ENCODE data around the gene GNPNAT1. TPM values are rescaled to one million over a fixed set of nuclear protein-coding genes. Genes with fewer than 3 reads are reported as not detected.

The GNPNAT1 gene
- 67.9 and 68.7 TPM in 2 replicates for total RNA-seq (2014; rRNA removed; shearing (Covaris generic))
- polyA plus RNA-seq (2016; fragmentation: Nextera tagmentation; extraction: Ambion mirVana) = 42.1 and 44.4 TPM in 2 replicates
- long read RNA-seq, transcript GNPNAT1-201 (6 exons, 3,860 nt) = major isoform, 33 of 41 reads
- long read RNA-seq, partial matches to known transcripts = 2 of 41 reads
- long read RNA-seq, other reads (novel, unspliced or antisense) = 5 of 41 reads

GRCh38 chr14:52791223-52792096 is at the start of gene GNPNAT1:
Gene GNPNAT1 (minus strand): TSS chr14:52791607. CDS start chr14:52784650, 6,957 bp downstream.
- peaks cover 19% of the 10 kb centered on the region for H3K4me1 ChIP-seq (ENCODE audit: insufficient read depth)
- peak within 1 kb of the TSS; percentile 80 for H3K4me2 ChIP-seq
- H3K27me3 Mint-ChIP-seq (ENCODE audit: insufficient read depth, low read depth, poor library complexity) = peaks cover 3% of the 10 kb centered on the region
- H4K20me1 ChIP-seq (replicated peaks; ENCODE audit: insufficient read depth) = peaks cover 6% of the 10 kb centered on the region; the same call in 1 of the 2 replicates
- H3K79me2 ChIP-seq (replicated peaks; ENCODE audit: insufficient read depth) = peaks cover 42% of the 10 kb centered on the region
- TF ChIP-seq EZH2 (IDR thresholded peaks at IDR 0.05; ENCODE audit: low read depth, unreplicated experiment) (no peak), POLR2AphosphoS5 (IDR thresholded peaks at IDR 0.05; ENCODE audit: low read depth) (peak; percentile 97), CREB1 (CRISPR knock-in tag; IDR thresholded peaks at IDR 0.05; ENCODE audit: low read depth) (peak; percentile 35; the same call in 1 of the 2 replicates)
- TF ChIP-seq, protein P1, sequence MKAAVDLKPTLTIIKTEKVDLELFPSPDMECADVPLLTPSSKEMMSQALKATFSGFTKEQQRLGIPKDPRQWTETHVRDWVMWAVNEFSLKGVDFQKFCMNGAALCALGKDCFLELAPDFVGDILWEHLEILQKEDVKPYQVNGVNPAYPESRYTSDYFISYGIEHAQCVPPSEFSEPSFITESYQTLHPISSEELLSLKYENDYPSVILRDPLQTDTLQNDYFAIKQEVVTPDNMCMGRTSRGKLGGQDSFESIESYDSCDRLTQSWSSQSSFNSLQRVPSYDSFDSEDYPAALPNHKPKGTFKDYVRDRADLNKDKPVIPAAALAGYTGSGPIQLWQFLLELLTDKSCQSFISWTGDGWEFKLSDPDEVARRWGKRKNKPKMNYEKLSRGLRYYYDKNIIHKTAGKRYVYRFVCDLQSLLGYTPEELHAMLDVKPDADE (IDR thresholded peaks at IDR 0.05) = 0 out of 2 replicates have a peak, but pooled peaks have one; percentile 15
- TF ChIP-seq, protein P2, sequence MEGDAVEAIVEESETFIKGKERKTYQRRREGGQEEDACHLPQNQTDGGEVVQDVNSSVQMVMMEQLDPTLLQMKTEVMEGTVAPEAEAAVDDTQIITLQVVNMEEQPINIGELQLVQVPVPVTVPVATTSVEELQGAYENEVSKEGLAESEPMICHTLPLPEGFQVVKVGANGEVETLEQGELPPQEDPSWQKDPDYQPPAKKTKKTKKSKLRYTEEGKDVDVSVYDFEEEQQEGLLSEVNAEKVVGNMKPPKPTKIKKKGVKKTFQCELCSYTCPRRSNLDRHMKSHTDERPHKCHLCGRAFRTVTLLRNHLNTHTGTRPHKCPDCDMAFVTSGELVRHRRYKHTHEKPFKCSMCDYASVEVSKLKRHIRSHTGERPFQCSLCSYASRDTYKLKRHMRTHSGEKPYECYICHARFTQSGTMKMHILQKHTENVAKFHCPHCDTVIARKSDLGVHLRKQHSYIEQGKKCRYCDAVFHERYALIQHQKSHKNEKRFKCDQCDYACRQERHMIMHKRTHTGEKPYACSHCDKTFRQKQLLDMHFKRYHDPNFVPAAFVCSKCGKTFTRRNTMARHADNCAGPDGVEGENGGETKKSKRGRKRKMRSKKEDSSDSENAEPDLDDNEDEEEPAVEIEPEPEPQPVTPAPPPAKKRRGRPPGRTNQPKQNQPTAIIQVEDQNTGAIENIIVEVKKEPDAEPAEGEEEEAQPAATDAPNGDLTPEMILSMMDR (conservative IDR thresholded peaks at IDR 0.05; ENCODE audit: low read depth in 2 of 2) = no peak
- DNase-seq (ENCODE audit: low spot score) (peak; percentile 96), ATAC-seq (peak; percentile 92)
- peaks cover 15% of the 10 kb centered on the region for H3K4me1 Mint-ChIP-seq
- peak within 1 kb of the TSS; percentile 83; the same call in 1 of the 2 replicates for H3K27ac ChIP-seq (ENCODE audit: low read depth)
- peak within 1 kb of the TSS; percentile 68 for H3K4me3 ChIP-seq
- peak within 1 kb of the TSS; percentile 84 for H3K4me3 Mint-ChIP-seq
- H2AFZ ChIP-seq = peak within 1 kb of the TSS; percentile 97
- no peaks in the 10 kb centered on the region for H3K36me3 ChIP-seq (ENCODE audit: insufficient read depth)
- no peaks in the 10 kb centered on the region; the same call in 2 of the 3 replicates for H3K9me3 Mint-ChIP-seq
- H3K27me3 ChIP-seq (ENCODE audit: insufficient read depth) = no peaks in the 10 kb centered on the region
- H3K27ac Mint-ChIP-seq = peak within 1 kb of the TSS; percentile 98
- peaks cover 4% of the 10 kb centered on the region; the same call in 2 of the 3 replicates for H3K36me3 Mint-ChIP-seq (ENCODE audit: low read depth)
- H3F3A ChIP-seq (replicated peaks; ENCODE audit: low read depth) = no peaks in the 10 kb centered on the region
- no peaks in the 10 kb centered on the region for H3K9me2 ChIP-seq (ENCODE audit: insufficient read depth)

DNA sequence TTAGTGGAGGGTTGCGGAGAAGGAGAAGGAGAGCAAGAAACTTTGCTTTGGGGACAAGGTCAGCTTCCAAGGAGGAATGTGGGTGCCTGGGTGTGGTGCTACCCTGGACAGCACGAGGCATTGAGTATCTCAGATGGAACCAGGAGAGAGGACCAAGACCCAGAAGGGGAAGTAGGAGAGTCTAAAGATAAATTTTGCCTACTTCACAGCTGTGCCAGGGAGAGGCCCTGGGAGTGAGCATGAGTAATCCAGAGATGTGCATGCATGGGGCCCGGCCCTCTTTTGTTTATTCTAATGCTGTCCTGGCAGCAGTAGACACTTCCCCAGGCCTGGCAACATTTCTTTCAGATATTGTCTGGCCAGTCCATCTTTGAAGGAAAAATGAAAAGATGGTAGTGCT is 49.5 kb upstream of the GNPNAT1 start:
- peaks cover 24% of the 10 kb centered on the region for H3K4me1 Mint-ChIP-seq
- no peaks in the 10 kb centered on the region for H3K9me3 Mint-ChIP-seq
- no peak for TF ChIP-seq EZH2phosphoT487 (IDR thresholded peaks at IDR 0.05; ENCODE audit: unreplicated experiment)
- TF ChIP-seq ZNF114 (CRISPR knock-in tag; IDR thresholded peaks at IDR 0.05) = no peak
- TF ChIP-seq STAT1 (IDR thresholded peaks at IDR 0.05; ENCODE audit: unreplicated experiment) = no peak
- no peak for TF ChIP-seq CREB1 (CRISPR knock-in tag; IDR thresholded peaks at IDR 0.05; ENCODE audit: low read depth)
- no peak for TF ChIP-seq ZNF331 (CRISPR knock-in tag; IDR thresholded peaks at IDR 0.05; ENCODE audit: low read depth)
- no peak for TF ChIP-seq EZH2 (IDR thresholded peaks at IDR 0.05; ENCODE audit: low read depth, unreplicated experiment)
- TF ChIP-seq, protein P3, sequence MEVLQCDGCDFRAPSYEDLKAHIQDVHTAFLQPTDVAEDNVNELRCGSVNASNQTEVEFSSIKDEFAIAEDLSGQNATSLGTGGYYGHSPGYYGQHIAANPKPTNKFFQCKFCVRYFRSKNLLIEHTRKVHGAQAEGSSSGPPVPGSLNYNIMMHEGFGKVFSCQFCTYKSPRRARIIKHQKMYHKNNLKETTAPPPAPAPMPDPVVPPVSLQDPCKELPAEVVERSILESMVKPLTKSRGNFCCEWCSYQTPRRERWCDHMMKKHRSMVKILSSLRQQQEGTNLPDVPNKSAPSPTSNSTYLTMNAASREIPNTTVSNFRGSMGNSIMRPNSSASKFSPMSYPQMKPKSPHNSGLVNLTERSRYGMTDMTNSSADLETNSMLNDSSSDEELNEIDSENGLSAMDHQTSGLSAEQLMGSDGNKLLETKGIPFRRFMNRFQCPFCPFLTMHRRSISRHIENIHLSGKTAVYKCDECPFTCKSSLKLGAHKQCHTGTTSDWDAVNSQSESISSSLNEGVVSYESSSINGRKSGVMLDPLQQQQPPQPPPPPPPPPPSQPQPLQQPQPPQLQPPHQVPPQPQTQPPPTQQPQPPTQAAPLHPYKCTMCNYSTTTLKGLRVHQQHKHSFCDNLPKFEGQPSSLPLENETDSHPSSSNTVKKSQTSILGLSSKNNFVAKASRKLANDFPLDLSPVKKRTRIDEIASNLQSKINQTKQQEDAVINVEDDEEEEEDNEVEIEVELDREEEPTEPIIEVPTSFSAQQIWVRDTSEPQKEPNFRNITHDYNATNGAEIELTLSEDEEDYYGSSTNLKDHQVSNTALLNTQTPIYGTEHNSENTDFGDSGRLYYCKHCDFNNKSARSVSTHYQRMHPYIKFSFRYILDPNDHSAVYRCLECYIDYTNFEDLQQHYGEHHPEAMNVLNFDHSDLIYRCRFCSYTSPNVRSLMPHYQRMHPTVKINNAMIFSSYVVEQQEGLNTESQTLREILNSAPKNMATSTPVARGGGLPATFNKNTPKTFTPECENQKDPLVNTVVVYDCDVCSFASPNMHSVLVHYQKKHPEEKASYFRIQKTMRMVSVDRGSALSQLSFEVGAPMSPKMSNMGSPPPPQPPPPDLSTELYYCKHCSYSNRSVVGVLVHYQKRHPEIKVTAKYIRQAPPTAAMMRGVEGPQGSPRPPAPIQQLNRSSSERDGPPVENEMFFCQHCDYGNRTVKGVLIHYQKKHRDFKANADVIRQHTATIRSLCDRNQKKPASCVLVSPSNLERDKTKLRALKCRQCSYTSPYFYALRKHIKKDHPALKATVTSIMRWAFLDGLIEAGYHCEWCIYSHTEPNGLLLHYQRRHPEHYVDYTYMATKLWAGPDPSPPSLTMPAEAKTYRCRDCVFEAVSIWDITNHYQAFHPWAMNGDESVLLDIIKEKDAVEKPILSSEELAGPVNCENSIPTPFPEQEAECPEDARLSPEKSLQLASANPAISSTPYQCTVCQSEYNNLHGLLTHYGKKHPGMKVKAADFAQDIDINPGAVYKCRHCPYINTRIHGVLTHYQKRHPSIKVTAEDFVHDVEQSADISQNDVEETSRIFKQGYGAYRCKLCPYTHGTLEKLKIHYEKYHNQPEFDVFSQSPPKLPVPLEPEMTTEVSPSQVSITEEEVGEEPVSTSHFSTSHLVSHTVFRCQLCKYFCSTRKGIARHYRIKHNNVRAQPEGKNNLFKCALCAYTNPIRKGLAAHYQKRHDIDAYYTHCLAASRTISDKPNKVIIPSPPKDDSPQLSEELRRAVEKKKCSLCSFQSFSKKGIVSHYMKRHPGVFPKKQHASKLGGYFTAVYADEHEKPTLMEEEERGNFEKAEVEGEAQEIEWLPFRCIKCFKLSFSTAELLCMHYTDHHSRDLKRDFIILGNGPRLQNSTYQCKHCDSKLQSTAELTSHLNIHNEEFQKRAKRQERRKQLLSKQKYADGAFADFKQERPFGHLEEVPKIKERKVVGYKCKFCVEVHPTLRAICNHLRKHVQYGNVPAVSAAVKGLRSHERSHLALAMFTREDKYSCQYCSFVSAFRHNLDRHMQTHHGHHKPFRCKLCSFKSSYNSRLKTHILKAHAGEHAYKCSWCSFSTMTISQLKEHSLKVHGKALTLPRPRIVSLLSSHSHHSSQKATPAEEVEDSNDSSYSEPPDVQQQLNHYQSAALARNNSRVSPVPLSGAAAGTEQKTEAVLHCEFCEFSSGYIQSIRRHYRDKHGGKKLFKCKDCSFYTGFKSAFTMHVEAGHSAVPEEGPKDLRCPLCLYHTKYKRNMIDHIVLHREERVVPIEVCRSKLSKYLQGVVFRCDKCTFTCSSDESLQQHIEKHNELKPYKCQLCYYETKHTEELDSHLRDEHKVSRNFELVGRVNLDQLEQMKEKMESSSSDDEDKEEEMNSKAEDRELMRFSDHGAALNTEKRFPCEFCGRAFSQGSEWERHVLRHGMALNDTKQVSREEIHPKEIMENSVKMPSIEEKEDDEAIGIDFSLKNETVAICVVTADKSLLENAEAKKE (CRISPR knock-in tag; IDR thresholded peaks at IDR 0.05) = no peak
- no peak overlapping the region for H3K4me3 ChIP-seq
- no peaks in the 10 kb centered on the region for H3K79me2 ChIP-seq (replicated peaks; ENCODE audit: insufficient read depth)
- no peak overlapping the region for H3K27ac Mint-ChIP-seq
- no peak for ATAC-seq
- no peaks in the 10 kb centered on the region for H3K36me3 Mint-ChIP-seq (ENCODE audit: low read depth)
- peaks cover 1% of the 10 kb centered on the region for H3K27me3 Mint-ChIP-seq (ENCODE audit: insufficient read depth, low read depth, poor library complexity)
- H3K27me3 ChIP-seq (ENCODE audit: insufficient read depth) = no peaks in the 10 kb centered on the region
- DNase-seq (ENCODE audit: low spot score) = no peak
- H3K4me2 ChIP-seq = no peak overlapping the region
- H2AFZ ChIP-seq = no peak overlapping the region
- peaks cover 16% of the 10 kb centered on the region for H3F3A ChIP-seq (replicated peaks; ENCODE audit: low read depth)
- H4K20me1 ChIP-seq (replicated peaks; ENCODE audit: insufficient read depth) = no peaks in the 10 kb centered on the region
- H3K27ac ChIP-seq (ENCODE audit: low read depth) = no peak overlapping the region
- no peak overlapping the region for H3K4me3 Mint-ChIP-seq
- H3K4me1 ChIP-seq (ENCODE audit: insufficient read depth) = peaks cover 24% of the 10 kb centered on the region
- H3K36me3 ChIP-seq (ENCODE audit: insufficient read depth) = no peaks in the 10 kb centered on the region; the same call in 1 of the 2 replicates
- peaks cover 11% of the 10 kb centered on the region; the same call in 1 of the 2 replicates for H3K9me2 ChIP-seq (ENCODE audit: insufficient read depth)
